Measurements from ENCODE around the gene PPA1.

DNA sequence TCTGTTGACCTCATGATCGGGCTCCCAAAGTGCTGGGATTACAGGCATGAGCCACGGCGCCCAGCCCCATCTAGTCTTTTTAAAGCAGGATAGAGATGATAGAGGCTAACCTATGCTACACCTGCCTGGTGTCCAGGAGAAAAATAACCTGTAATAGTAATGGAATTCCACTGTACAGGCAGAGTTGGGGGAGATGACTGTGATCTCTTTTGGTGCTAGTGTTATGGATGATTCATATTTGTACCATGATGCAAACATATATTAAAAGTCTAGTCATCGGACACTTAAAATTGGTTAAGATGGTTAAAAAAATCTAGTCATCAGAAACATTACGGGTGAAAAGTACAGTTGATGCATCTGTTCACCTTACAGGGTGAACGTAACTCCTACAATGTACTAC is 56.8 kb downstream of the PPA1 start:
- TF ChIP-seq, protein P1, sequence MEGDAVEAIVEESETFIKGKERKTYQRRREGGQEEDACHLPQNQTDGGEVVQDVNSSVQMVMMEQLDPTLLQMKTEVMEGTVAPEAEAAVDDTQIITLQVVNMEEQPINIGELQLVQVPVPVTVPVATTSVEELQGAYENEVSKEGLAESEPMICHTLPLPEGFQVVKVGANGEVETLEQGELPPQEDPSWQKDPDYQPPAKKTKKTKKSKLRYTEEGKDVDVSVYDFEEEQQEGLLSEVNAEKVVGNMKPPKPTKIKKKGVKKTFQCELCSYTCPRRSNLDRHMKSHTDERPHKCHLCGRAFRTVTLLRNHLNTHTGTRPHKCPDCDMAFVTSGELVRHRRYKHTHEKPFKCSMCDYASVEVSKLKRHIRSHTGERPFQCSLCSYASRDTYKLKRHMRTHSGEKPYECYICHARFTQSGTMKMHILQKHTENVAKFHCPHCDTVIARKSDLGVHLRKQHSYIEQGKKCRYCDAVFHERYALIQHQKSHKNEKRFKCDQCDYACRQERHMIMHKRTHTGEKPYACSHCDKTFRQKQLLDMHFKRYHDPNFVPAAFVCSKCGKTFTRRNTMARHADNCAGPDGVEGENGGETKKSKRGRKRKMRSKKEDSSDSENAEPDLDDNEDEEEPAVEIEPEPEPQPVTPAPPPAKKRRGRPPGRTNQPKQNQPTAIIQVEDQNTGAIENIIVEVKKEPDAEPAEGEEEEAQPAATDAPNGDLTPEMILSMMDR (IDR thresholded peaks at IDR 0.05), result no peak
- TF ChIP-seq ZFX (IDR thresholded peaks at IDR 0.05; ENCODE audit: borderline replicate concordance), result no peak
